BLaER1 treated with 17β-estradiol and CSF1 and Interleukin-3, amounts not matched to agents 10 nM and 100 nM (cell line): ENCODE data around the gene PNPLA7.

ENCODE experiments used
- H3K27ac ChIP-seq, 11 experiments: shearing (Covaris generic); formaldehyde crosslinking; 2 replicates each; pipeline ENCODE4 v1.8.1; 2022
- H3K27me3 ChIP-seq, 11 experiments: shearing (Covaris generic); formaldehyde crosslinking; 2 replicates each; pipeline ENCODE4 v1.8.1; 2022
- H3K36me3 ChIP-seq, 11 experiments: shearing (Covaris generic); formaldehyde crosslinking; 2 replicates each; pipeline ENCODE4 v1.8.1; 2022
- H3K4me1 ChIP-seq, 10 experiments: shearing (Covaris generic); formaldehyde crosslinking; 2 replicates each; pipeline ENCODE4 v1.8.1; 2022
- H3K4me2 ChIP-seq, 11 experiments: shearing (Covaris generic); formaldehyde crosslinking; 2 replicates each; pipeline ENCODE4 v1.8.1; 2022
- H3K4me3 ChIP-seq, 10 experiments: shearing (Covaris generic); formaldehyde crosslinking; 2 replicates each; pipeline ENCODE4 v1.8.1; 2022
- H3K9ac ChIP-seq, 11 experiments: shearing (Covaris generic); formaldehyde crosslinking; 2 replicates each; pipeline ENCODE4 v1.8.1; 2022
- H3K9me3 ChIP-seq, 11 experiments: shearing (Covaris generic); formaldehyde crosslinking; replicated peaks in 1 of 11; 2 replicates each; pipeline ENCODE4 v1.8.1; 2022
- H4K20me1 ChIP-seq, 11 experiments: shearing (Covaris generic); formaldehyde crosslinking; 2 replicates each; pipeline ENCODE4 v1.8.1; 2022
- Cebpa-rat ChIP-seq, 11 experiments: shearing (Covaris generic); IDR thresholded peaks; 2 replicates each; pipeline ENCODE4 v1.8.1; 2022

Gene PNPLA7

DNA sequence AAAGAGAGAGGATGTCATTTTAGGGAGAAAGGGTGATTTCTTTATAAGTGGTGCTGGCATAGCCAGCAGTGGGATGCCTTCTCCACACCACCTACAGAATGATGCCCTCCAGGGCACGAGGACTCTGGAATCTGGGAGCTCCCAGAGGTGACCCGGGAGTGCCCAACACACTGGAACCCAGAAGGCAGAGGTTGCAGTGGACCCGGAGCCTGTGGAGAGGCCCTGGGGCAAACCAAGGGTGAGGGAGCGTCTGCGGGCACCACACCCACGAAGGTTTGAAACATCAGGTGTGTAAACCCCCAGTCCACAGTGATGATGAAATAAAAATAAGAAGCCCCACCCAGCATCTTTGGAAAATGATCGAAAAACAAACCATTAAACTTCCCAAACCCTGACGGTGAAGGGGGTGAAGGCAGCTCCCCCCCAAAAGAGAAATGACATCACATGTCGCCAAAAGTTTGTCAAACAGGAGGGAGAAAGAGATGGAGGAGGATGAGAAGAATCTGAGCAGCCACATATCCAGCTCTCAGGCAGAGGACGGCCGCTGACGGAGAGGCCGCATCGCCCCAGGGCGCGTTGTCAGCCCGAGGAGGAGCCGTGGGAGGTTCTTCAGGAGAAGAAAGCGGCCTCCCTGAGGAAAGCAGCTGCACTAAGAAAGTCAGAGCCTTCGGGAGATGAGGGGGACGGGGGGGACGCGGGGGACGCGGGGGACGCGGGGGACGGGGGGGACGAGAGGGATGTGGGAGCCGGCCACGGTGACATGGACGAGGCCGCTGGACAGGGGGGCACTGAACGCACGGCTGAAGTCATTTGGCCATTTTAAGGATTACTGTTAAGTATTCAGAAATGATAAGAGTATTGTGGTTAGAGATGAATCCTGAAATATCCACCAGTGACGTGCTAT, 47.9 kb downstream of the PNPLA7 start:
- H3K4me3 ChIP-seq, result no peak overlapping the region
- no peak overlapping the region for H3K9ac ChIP-seq
- H3K4me2 ChIP-seq, result no peak overlapping the region
- H3K9me3 ChIP-seq, result peaks cover 0 to 29% (median 0%) of the 10 kb centered on the region in 11 experiments; a peak in 7 of 22 replicates
- peaks cover 0 to 6% (median 0%) of the 10 kb centered on the region in 11 experiments; a peak in 5 of 22 replicates for H3K36me3 ChIP-seq
- TF ChIP-seq Cebpa-rat (IDR thresholded peaks at IDR 0.05), result no peak
- H4K20me1 ChIP-seq, result peaks cover 0 to 18% (median 0%) of the 10 kb centered on the region in 11 experiments; a peak in 4 of 22 replicates
- H3K4me1 ChIP-seq, result peaks cover 0 to 39% (median 25%) of the 10 kb centered on the region in 10 experiments; a peak in 18 of 20 replicates
- H3K27ac ChIP-seq, result no peak overlapping the region
- H3K27me3 ChIP-seq, result 0 out of 22 replicates have a peak, but pooled peaks cover 0 to 7% (median 0%) of the 10 kb centered on the region in 11 experiments

DNA sequence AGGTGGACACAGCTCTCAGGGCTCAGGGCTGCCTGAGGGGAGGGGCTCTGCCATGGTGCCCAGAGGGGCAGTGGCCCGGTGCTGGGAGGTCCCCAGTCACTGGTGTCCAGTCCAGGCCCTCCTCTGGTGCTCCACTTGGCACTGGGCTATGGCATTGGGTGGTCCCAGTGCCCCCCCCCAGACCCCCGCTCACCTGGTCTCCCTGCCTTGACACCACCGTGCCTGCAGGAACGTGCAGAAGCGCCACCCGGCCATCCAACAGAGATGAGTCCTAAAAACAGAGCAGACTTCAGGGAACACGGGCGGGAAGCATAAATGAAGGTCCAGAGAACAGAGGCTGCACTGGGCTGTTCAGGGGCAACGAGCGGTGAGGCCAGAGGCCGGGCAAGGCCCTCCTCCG, 48.7 kb downstream of the PNPLA7 start:
- Histone ChIP-seq H3K36me3 (peaks cover 0 to 6% (median 0%) of the 10 kb centered on the region in 11 experiments; a peak in 5 of 22 replicates), H3K27me3 (0 out of 22 replicates have a peak, but pooled peaks cover 0 to 7% (median 0%) of the 10 kb centered on the region in 11 experiments), H3K9me3 (peaks cover 0 to 29% (median 0%) of the 10 kb centered on the region in 11 experiments; a peak in 7 of 22 replicates), H4K20me1 (peaks cover 0 to 13% (median 0%) of the 10 kb centered on the region in 11 experiments; a peak in 4 of 22 replicates), H3K9ac (no peak overlapping the region), H3K4me1 (peaks cover 0 to 35% (median 20%) of the 10 kb centered on the region in 10 experiments; a peak in 18 of 20 replicates), H3K4me3 (no peak overlapping the region), H3K4me2 (0 out of 22 replicates have a peak overlapping the region, but pooled peaks of 1 of the 11 experiments have one; percentile 36), H3K27ac (no peak overlapping the region)
- no peak for TF ChIP-seq Cebpa-rat (IDR thresholded peaks at IDR 0.05)

GRCh38 chr9:137500666-137501397, 49.4 kb downstream of the PNPLA7 start:
- Histone ChIP-seq H4K20me1 (peaks cover 0 to 7% (median 0%) of the 10 kb centered on the region in 11 experiments; a peak in 3 of 22 replicates), H3K36me3 (peaks cover 0 to 6% (median 0%) of the 10 kb centered on the region in 11 experiments; a peak in 5 of 22 replicates), H3K4me1 (peaks cover 0 to 28% (median 14%) of the 10 kb centered on the region in 10 experiments; a peak in 17 of 20 replicates), H3K27me3 (0 out of 22 replicates have a peak, but pooled peaks cover 0 to under 1% (median 0%) of the 10 kb centered on the region in 11 experiments), H3K4me2 (peak overlapping the region in 7 of 11 experiments; percentile 1 to 38 (median 24); a peak in 5 of 22 replicates), H3K27ac (no peak overlapping the region), H3K4me3 (no peak overlapping the region), H3K9ac (no peak overlapping the region), H3K9me3 (peaks cover 0 to 27% (median 0%) of the 10 kb centered on the region in 11 experiments; a peak in 7 of 22 replicates)
- no peak for TF ChIP-seq Cebpa-rat (IDR thresholded peaks at IDR 0.05)

- Histone ChIP-seq H3K4me3 (no peak overlapping the region), H3K9ac (no peak overlapping the region), H3K36me3 (peaks cover 0 to 6% (median 0%) of the 10 kb centered on the region in 11 experiments; a peak in 5 of 22 replicates), H3K4me1 (peaks cover 0 to 21% (median 7%) of the 10 kb centered on the region in 10 experiments; a peak in 13 of 20 replicates), H3K27me3 (no peaks in the 10 kb centered on the region), H3K4me2 (peak overlapping the region in 6 of 11 experiments; percentile 9 to 38 (median 24); a peak in 5 of 22 replicates), H4K20me1 (0 out of 22 replicates have a peak, but pooled peaks cover 0 to 4% (median 0%) of the 10 kb centered on the region in 11 experiments), H3K9me3 (peaks cover 0 to 22% (median 0%) of the 10 kb centered on the region in 11 experiments; a peak in 6 of 22 replicates), H3K27ac (no peak overlapping the region)
- no peak for TF ChIP-seq Cebpa-rat (IDR thresholded peaks at IDR 0.05)
Measured at GRCh38 chr9:137499858-137500661, 50.1 kb downstream of the PNPLA7 start.

DNA sequence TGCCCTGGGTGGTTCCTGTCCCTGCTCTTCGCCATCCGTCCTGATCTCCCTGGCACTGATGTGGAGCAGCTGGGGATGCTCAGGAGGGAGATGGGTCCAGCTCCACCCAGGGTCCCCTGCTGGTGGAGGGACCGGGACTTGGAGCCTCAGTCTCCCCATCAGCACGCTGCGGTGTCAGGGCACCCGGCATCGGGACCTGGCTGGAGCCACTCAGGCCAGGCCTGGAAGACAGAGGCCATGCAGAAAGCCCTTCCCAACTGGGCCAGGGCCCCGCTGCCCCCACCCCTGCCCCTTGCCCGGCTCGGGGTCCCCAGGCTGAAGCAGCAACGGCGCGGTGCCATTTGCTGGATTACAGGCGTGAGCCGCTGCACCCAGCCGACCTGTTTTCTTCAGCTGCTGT, 50.8 kb downstream of the PNPLA7 start:
- Histone ChIP-seq H4K20me1 (0 out of 22 replicates have a peak, but pooled peaks cover 0 to 1% (median 0%) of the 10 kb centered on the region in 11 experiments), H3K9me3 (peaks cover 0 to 18% (median 0%) of the 10 kb centered on the region in 11 experiments; a peak in 7 of 22 replicates), H3K4me1 (peaks cover 0 to 21% (median 9%) of the 10 kb centered on the region in 10 experiments; a peak in 18 of 20 replicates), H3K27me3 (no peaks in the 10 kb centered on the region), H3K4me3 (no peak overlapping the region), H3K4me2 (no peak overlapping the region), H3K9ac (no peak overlapping the region), H3K36me3 (peaks cover 0 to 6% (median 0%) of the 10 kb centered on the region in 11 experiments; a peak in 5 of 22 replicates), H3K27ac (no peak overlapping the region)
- no peak for TF ChIP-seq Cebpa-rat (IDR thresholded peaks at IDR 0.05)

DNA sequence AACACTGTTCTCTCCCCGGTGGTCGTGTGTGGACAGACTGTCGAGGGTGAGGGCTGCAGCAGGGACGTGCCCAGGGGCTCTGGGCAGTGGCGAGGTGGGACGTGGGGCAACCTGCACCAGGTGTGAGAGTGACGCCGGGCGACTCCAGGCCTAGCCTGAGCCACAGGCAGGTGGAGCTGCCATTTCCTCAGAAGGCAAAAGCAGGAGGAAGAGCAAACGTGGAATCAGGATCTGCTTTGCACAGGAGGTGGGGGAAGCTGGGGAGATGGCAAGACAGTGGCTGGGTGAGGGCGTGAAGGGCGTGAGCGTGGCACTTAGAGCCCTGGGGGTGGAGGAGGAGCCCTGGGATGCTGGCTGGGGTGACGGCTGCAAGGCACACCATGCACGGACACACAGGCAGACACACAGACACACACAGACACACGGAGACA, 51.5 kb downstream of the PNPLA7 start:
- H3K36me3 ChIP-seq, result peaks cover 0 to 6% (median 0%) of the 10 kb centered on the region in 11 experiments; a peak in 5 of 22 replicates
- no peaks in the 10 kb centered on the region for H4K20me1 ChIP-seq
- peaks cover 0 to 11% (median 6%) of the 10 kb centered on the region in 11 experiments; a peak in 13 of 22 replicates for H3K9me3 ChIP-seq
- H3K9ac ChIP-seq, result no peak overlapping the region
- peaks cover 0 to 22% (median 13%) of the 10 kb centered on the region in 10 experiments; a peak in 18 of 20 replicates for H3K4me1 ChIP-seq
- H3K4me3 ChIP-seq, result no peak overlapping the region
- no peak overlapping the region for H3K27ac ChIP-seq
- H3K4me2 ChIP-seq, result no peak overlapping the region
- no peak for TF ChIP-seq Cebpa-rat (IDR thresholded peaks at IDR 0.05)
- no peaks in the 10 kb centered on the region for H3K27me3 ChIP-seq

GRCh38 chr9:137497921-137498719, 52.1 kb downstream of the PNPLA7 start:
- Histone ChIP-seq H3K4me3 (no peak overlapping the region), H3K4me1 (peaks cover 0 to 23% (median 19%) of the 10 kb centered on the region in 10 experiments; a peak in 18 of 20 replicates), H4K20me1 (no peaks in the 10 kb centered on the region), H3K36me3 (peaks cover 0 to 6% (median 0%) of the 10 kb centered on the region in 11 experiments; a peak in 5 of 22 replicates), H3K27me3 (no peaks in the 10 kb centered on the region), H3K4me2 (no peak overlapping the region), H3K9me3 (peaks cover 0 to 16% (median 5%) of the 10 kb centered on the region in 11 experiments; a peak in 13 of 22 replicates), H3K9ac (no peak overlapping the region), H3K27ac (no peak overlapping the region)
- no peak for TF ChIP-seq Cebpa-rat (IDR thresholded peaks at IDR 0.05)
